CD4-positive, alpha-beta T cell treated with Interleukin-21 for 1 hour (primary cell): ENCODE data around the gene RTN4IP1.
"Not testable (repeated sequence)": the region's sequence is repeated elsewhere in the genome, so short reads cannot be mapped to it uniquely, and the experiment has no call there.

Experiments
- DNase-seq: peaks from one replicate; pipeline ENCODE4 v3.0.0-alpha.2; 2020

The RTN4IP1 gene

GRCh38 chr6:106574741-106575458 is 54.4 kb downstream of the RTN4IP1 start:
- no peak for DNase-seq

- DNase-seq, result no peak
These were observed 56.3 kb downstream of the RTN4IP1 start for GRCh38 chr6:106572875-106573585.

DNA sequence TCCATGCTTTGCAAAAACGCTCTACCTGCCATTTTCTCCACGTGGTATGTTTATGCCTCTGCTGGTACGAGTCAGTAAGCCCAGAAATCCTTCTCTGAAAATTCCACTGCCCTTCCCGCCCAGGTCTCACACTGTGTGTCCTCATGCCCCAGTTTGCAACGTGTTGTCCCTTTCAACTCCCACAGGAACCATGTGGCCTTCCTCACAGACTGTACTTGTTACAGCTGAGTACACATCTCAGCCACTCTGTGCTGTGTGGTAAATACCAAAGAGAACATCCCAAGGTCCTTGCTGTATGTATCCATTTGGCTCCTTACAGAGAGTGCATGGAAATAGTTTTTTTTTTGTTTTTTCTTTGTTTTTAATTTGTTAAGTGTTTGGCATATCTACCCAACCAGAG is 56.9 kb downstream of the RTN4IP1 start:
- DNase-seq, result no peak

- DNase-seq, result no peak
These were observed 59.9 kb downstream of the RTN4IP1 start for GRCh38 chr6:106569428-106569827.

DNA sequence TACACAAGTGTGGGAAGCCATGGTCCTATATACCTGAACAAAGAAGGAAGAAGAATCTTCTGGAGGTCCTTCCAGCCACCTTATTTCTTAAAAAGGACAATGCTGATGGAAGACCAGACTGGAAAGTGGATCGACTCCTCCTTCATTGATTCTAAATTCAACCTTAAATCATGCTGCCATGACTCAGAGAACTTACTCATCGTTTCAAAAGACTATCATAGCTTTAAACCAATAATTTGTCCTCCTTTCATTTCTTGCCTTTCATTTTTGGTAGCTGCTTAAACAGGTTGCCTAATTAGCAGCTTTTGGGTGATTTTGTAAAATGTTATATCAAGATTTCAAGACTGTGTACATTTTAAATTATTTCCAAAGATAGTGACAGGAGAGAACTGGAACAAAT is 60.8 kb downstream of the RTN4IP1 start:
- DNase-seq, result no peak

DNA sequence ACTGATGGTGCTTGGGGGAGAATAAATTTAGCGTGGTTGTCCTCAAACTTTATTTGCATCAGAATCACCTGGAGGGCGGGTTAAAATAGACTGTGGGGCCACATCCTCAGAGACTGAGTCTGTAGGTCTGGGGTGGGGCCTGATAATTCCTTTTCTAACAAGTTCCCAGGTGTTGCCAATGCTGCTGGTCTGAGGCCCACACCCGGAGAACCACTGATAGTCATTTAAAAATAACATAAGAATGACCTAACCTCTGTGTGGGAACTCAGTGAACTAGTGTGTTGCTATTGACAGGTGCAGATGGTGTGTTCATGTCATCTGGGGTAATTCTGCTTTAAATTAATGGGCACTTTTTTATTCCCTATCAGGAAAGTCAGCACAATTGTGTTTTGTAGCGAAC is 64.8 kb downstream of the RTN4IP1 start:
- no peak for DNase-seq

DNA sequence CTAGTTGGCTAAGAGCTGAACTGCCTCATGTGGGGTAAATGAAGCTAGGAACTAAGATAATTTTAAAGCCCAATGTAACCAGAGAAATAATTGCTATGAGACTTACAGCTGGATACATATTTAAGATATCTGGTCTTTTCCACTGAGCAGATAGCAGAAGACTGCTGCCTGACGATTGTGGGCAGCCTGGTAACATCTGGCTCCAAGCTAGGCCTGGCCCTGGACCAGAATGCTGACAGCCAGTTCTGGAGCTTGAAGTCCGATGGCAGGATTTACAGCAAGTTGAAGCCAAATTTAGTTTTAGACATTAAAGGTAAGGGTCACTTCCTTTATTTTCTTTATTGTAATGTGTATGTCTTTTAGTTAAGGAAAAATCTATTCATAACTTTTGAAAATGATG is 65.7 kb downstream of the RTN4IP1 start:
- DNase-seq, result no peak

DNA sequence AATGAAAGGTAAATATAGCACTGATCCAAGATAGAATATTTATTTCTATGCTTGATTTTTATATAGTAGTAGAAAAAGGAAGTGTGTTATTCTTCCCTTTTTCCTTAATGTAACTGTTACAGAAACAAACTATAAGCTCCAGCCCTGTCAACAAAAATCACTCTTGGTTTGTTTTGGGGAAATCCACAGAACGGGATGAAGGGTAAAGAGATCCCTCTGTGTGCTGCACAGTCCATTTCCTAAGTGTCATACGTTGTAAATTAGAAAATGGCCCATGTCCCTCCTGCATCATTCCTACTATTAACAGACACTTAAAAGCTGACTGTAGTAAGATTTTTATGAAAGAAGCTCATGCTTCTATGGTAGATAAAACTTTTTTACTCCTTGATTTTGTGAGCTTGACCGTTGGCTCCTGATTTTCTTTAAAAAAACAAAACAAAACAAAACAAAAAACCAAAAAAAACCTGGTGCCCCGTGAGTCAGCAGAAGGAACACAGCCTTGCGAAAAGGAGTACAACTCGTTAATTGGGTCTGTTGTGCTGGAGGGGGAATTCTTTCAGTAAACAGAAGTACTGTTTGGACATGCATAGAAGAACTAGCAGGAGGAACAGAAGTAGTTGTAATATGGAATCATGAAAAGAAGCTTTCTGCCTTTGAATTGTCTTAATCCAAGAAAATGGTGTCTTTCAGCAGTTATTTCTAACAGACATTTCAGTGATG is 67.5 kb downstream of the RTN4IP1 start:
- DNase-seq, result no peak

- DNase-seq, result no peak
These were observed 68.2 kb downstream of the RTN4IP1 start for GRCh38 chr6:106560996-106561685.

DNA sequence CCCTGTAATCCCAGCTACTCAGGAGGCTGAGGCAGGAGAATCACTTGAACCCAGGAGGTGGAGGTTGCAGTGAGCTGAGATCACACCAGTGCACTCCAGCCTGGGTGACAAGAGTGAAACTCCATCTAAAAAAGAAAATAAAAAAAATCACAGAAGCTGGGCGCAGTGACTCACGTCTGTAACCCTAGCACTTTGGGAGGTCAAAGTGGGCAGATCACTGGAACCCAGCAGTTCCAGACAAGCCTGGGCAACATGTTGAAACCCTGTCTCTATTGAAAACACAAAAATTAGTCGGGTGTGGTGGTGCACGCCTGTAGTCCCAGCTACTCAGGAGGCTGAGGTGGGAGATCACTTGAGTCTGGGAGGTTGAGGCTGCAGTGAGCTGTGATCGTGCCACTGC is 69.6 kb downstream of the RTN4IP1 start:
- DNase-seq, result not testable (repeated sequence)

DNA sequence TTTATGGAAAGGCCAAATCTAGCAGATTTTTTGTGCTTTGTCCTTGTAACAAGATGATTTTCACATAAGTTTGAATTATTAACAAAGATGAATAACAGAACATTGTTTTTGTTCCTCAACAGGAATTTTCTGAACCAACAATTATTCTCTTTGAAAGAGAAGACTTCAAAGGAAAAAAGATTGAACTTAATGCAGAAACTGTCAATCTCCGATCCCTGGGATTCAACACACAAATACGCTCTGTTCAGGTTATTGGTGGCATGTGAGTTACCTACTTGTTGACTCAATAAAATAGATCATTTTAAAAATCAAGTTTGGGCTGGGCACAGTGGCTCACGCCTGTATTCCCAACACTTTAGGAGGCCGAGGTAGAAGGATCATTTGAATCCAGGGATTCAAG is 70.9 kb downstream of the RTN4IP1 start:
- no peak for DNase-seq

GRCh38 chr6:106557837-106558236 is 71.5 kb downstream of the RTN4IP1 start:
- no peak for DNase-seq

- DNase-seq, result peak; percentile 56
These were observed 72.8 kb downstream of the RTN4IP1 start for GRCh38 chr6:106556368-106556960.

DNA sequence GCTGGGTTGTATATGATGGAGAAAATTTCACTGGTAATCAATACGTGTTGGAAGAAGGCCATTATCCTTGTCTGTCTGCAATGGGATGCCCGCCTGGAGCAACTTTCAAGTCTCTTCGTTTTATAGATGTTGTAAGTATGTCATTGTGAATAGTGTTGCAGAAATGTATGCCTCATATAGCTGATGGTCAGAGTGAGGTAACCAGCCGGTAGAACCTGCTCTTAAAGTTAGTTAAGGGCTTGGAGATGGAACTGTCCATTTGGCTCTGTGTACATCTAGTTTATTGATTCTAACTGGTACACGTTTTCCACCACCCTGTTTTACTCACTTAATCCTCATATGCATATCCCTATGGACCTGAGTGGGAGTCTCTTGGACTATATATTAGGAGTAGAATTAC is 73.5 kb downstream of the RTN4IP1 start:
- DNase-seq, result no peak

DNA sequence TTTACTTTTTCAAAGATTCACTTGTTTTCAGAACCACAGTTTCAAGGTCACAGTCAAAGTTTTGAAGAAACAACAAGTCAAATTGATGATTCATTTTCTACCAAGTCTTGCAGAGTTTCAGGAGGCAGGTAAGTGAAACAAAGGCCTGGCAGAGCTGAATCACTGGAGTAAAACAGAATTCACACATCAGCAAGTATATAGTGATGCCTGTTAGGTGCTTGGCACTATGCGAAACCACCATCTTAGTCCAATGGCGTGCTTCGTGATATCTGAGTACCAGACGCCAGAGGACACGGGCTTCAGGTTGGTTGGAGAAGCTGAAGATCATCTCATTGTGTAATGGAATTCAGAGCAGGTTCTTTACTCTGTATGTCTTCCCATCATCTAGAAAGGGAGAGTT is 75.9 kb downstream of the RTN4IP1 start:
- no peak for DNase-seq

DNA sequence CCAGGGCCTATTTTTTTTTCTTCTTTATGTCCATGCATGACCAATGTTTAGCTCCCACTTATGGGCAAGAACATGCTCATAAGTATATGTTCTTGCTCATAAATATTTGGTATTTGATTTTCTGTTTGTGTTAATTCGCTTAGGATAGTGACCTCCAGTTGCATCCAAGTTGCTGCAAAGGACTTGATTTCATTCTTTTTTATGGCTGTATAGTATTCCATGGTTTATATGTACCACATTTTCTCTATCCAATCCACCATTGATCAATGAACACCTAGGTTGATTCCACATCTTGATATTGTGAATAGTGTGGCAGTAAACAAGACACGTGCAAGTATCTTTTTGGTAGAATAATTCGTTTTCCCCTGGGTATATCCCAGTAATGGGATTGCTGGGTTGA is 78.1 kb downstream of the RTN4IP1 start:
- DNase-seq, result no peak

DNA sequence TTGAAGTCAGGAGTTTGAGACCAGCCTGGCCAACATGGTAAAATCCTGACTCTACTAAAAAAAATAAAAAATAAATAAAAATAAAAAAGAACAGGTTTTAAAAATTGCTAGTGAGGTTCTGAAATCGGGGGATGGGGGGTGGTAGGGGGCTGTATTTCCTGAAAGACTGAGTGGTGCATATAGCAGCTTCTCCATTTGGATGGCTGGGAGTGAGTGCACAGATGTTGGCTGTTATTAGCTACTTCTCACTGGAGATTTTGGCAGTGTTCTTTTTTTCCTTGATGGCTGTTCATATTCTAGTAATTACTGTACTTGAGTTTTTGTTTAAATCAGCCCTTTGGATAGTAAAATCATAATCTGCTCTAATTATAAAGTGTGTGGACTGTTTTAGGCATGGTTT is 79.8 kb downstream of the RTN4IP1 start:
- DNase-seq, result no peak

GRCh38 chr6:106548926-106549455 is 80.3 kb downstream of the RTN4IP1 start:
- not testable (repeated sequence) for DNase-seq

GRCh38 chr6:106547601-106548453 is 81.5 kb downstream of the RTN4IP1 start:
- DNase-seq, result peak; percentile 44

DNA sequence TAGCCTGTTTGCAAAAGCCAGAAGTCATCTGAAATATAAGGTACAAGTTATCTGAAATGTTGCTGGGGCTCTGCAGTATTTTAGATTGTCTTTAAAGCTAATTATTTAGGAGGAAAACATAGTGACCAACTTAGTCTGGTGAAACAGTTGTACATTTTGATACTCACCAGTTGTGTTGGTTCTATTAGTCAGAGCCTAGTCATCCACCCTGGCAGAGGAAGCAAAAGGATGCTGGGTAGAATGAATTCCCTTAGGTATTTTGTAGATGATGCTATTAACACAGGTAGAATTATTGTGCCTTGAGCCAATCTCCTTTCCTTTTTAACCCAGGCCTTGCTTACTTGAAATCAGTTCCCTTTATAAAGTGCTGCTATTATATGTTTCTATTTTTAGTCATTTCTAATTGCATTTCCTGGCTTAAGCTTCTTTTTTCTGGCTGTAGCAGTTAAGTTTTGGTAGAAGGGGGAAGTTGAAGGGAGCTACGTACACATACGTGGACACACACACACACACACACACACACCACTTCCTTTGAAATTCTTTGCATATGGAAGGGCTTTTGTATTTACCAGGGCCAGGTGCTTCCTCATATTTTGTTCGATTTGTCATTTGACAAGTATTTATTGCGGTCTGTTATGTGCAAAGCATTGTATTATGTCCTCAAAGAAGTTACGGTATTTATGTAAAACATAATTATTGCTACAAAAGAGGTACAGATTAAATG is 82.4 kb downstream of the RTN4IP1 start:
- DNase-seq, result no peak

- no peak for DNase-seq
These were observed 83.0 kb downstream of the RTN4IP1 start for GRCh38 chr6:106546261-106546690.
